Activated naive CD8-positive, alpha-beta T cell treated with anti-CD3 and anti-CD28 coated beads, Interleukin-2, amount 50 U/mL, for 24 hours (primary cell): ENCODE results near the gene KCND2.

ENCODE experiments used
- ATAC-seq: fragments of 150-1000 bp; cut with Tn5 transposase; one replicate; pipeline ENCODE4 v1.10.0; 2021
- DNase-seq: peaks from one replicate; pipeline ENCODE4 v3.0.0; 2021
- H3K27ac Mint-ChIP-seq: one replicate; pipeline ENCODE4 v1.8.0; 2021; ENCODE audit warnings: mild to moderate bottlenecking, mixed read lengths
- H3K27me3 Mint-ChIP-seq: one replicate; pipeline ENCODE4 v1.8.0; 2021; ENCODE audit warnings: mixed read lengths
- H3K36me3 Mint-ChIP-seq: one replicate; pipeline ENCODE4 v1.8.0; 2021; ENCODE audit warnings: low read depth, mixed read lengths
- H3K4me1 Mint-ChIP-seq: one replicate; pipeline ENCODE4 v1.8.0; 2021; ENCODE audit warnings: mixed read lengths
- H3K4me3 Mint-ChIP-seq: one replicate; pipeline ENCODE4 v1.8.0; 2021; ENCODE audit warnings: mild to moderate bottlenecking, moderate library complexity, mixed read lengths
- H3K9me3 Mint-ChIP-seq: one replicate; pipeline ENCODE4 v1.8.0; 2021; ENCODE audit warnings: mixed read lengths

The KCND2 gene

GRCh38 chr7:120587243-120587642, 314.3 kb downstream of the KCND2 start:
- Mint-ChIP-seq H3K4me1 (no peaks in the 10 kb centered on the region), H3K27me3 (no peaks in the 10 kb centered on the region), H3K9me3 (peaks cover 4% of the 10 kb centered on the region), H3K36me3 (no peaks in the 10 kb centered on the region), H3K27ac (no peak overlapping the region), H3K4me3 (no peak overlapping the region)
- no peak for ATAC-seq
- DNase-seq = no peak

GRCh38 chr7:120588416-120588815, 315.4 kb downstream of the KCND2 start:
- Mint-ChIP-seq H3K4me1 (no peaks in the 10 kb centered on the region), H3K9me3 (peaks cover 4% of the 10 kb centered on the region), H3K27ac (no peak overlapping the region), H3K4me3 (no peak overlapping the region), H3K36me3 (no peaks in the 10 kb centered on the region), H3K27me3 (no peaks in the 10 kb centered on the region)
- DNase-seq = no peak
- no peak for ATAC-seq

GRCh38 chr7:120588862-120589261, 315.9 kb downstream of the KCND2 start:
- DNase-seq (no peak), ATAC-seq (no peak)
- Mint-ChIP-seq H3K4me1 (no peaks in the 10 kb centered on the region), H3K9me3 (peaks cover under 1% of the 10 kb centered on the region), H3K27ac (no peak overlapping the region), H3K4me3 (no peak overlapping the region), H3K36me3 (no peaks in the 10 kb centered on the region), H3K27me3 (no peaks in the 10 kb centered on the region)

GRCh38 chr7:120600607-120601006, 327.6 kb downstream of the KCND2 start:
- no peaks in the 10 kb centered on the region for H3K36me3 Mint-ChIP-seq
- ATAC-seq (no peak), DNase-seq (no peak)
- no peak overlapping the region for H3K27ac Mint-ChIP-seq
- H3K27me3 Mint-ChIP-seq = no peaks in the 10 kb centered on the region
- H3K4me3 Mint-ChIP-seq = no peak overlapping the region
- no peaks in the 10 kb centered on the region for H3K4me1 Mint-ChIP-seq
- H3K9me3 Mint-ChIP-seq = no peaks in the 10 kb centered on the region

GRCh38 chr7:120603366-120603765, 330.4 kb downstream of the KCND2 start:
- Mint-ChIP-seq H3K4me3 (no peak overlapping the region), H3K27ac (no peak overlapping the region), H3K36me3 (no peaks in the 10 kb centered on the region), H3K9me3 (no peaks in the 10 kb centered on the region), H3K4me1 (no peaks in the 10 kb centered on the region), H3K27me3 (no peaks in the 10 kb centered on the region)
- DNase-seq = no peak
- ATAC-seq = no peak

- Mint-ChIP-seq H3K9me3 (no peaks in the 10 kb centered on the region), H3K27ac (no peak overlapping the region), H3K27me3 (no peaks in the 10 kb centered on the region), H3K4me1 (no peaks in the 10 kb centered on the region), H3K4me3 (no peak overlapping the region), H3K36me3 (no peaks in the 10 kb centered on the region)
- ATAC-seq (no peak), DNase-seq (no peak)
Measured at GRCh38 chr7:120609136-120609753, 336.3 kb downstream of the KCND2 start.

GRCh38 chr7:120611975-120612374, 339.0 kb downstream of the KCND2 start:
- Mint-ChIP-seq H3K4me3 (no peak overlapping the region), H3K27me3 (no peaks in the 10 kb centered on the region), H3K9me3 (no peaks in the 10 kb centered on the region), H3K36me3 (no peaks in the 10 kb centered on the region), H3K4me1 (no peaks in the 10 kb centered on the region), H3K27ac (no peak overlapping the region)
- ATAC-seq (no peak), DNase-seq (no peak)

GRCh38 chr7:120615703-120616102, 342.7 kb downstream of the KCND2 start:
- no peak overlapping the region for H3K27ac Mint-ChIP-seq
- DNase-seq = no peak
- no peaks in the 10 kb centered on the region for H3K36me3 Mint-ChIP-seq
- no peaks in the 10 kb centered on the region for H3K27me3 Mint-ChIP-seq
- H3K9me3 Mint-ChIP-seq = no peaks in the 10 kb centered on the region
- no peak overlapping the region for H3K4me3 Mint-ChIP-seq
- H3K4me1 Mint-ChIP-seq = no peaks in the 10 kb centered on the region
- no peak for ATAC-seq

GRCh38 chr7:120617275-120617674, 344.3 kb downstream of the KCND2 start:
- H3K27me3 Mint-ChIP-seq = no peaks in the 10 kb centered on the region
- DNase-seq = no peak
- no peak overlapping the region for H3K27ac Mint-ChIP-seq
- H3K36me3 Mint-ChIP-seq = no peaks in the 10 kb centered on the region
- H3K4me1 Mint-ChIP-seq = no peaks in the 10 kb centered on the region
- ATAC-seq = no peak
- no peak overlapping the region for H3K4me3 Mint-ChIP-seq
- no peaks in the 10 kb centered on the region for H3K9me3 Mint-ChIP-seq

- H3K27ac Mint-ChIP-seq = no peak overlapping the region
- no peaks in the 10 kb centered on the region for H3K27me3 Mint-ChIP-seq
- no peaks in the 10 kb centered on the region for H3K4me1 Mint-ChIP-seq
- ATAC-seq = no peak
- no peak for DNase-seq
- no peak overlapping the region for H3K4me3 Mint-ChIP-seq
- H3K9me3 Mint-ChIP-seq = no peaks in the 10 kb centered on the region
- H3K36me3 Mint-ChIP-seq = no peaks in the 10 kb centered on the region
Measured at GRCh38 chr7:120628251-120628650, 355.3 kb downstream of the KCND2 start.

- ATAC-seq = no peak
- H3K4me1 Mint-ChIP-seq = no peaks in the 10 kb centered on the region
- no peak overlapping the region for H3K4me3 Mint-ChIP-seq
- H3K27me3 Mint-ChIP-seq = no peaks in the 10 kb centered on the region
- no peak overlapping the region for H3K27ac Mint-ChIP-seq
- no peaks in the 10 kb centered on the region for H3K36me3 Mint-ChIP-seq
- peaks cover 6% of the 10 kb centered on the region for H3K9me3 Mint-ChIP-seq
- no peak for DNase-seq
Measured at GRCh38 chr7:120639884-120640283, 366.9 kb downstream of the KCND2 start.

- no peaks in the 10 kb centered on the region for H3K36me3 Mint-ChIP-seq
- ATAC-seq = no peak
- no peak overlapping the region for H3K4me3 Mint-ChIP-seq
- H3K4me1 Mint-ChIP-seq = no peaks in the 10 kb centered on the region
- no peak for DNase-seq
- no peak overlapping the region for H3K27ac Mint-ChIP-seq
- peaks cover 4% of the 10 kb centered on the region for H3K9me3 Mint-ChIP-seq
- H3K27me3 Mint-ChIP-seq = no peaks in the 10 kb centered on the region
Measured at GRCh38 chr7:120645966-120646365, 373.0 kb downstream of the KCND2 start.

GRCh38 chr7:120654241-120654640, 381.3 kb downstream of the KCND2 start:
- no peak overlapping the region for H3K27ac Mint-ChIP-seq
- ATAC-seq (no peak), DNase-seq (no peak)
- no peaks in the 10 kb centered on the region for H3K9me3 Mint-ChIP-seq
- no peak overlapping the region for H3K4me3 Mint-ChIP-seq
- no peaks in the 10 kb centered on the region for H3K36me3 Mint-ChIP-seq
- H3K27me3 Mint-ChIP-seq = no peaks in the 10 kb centered on the region
- no peaks in the 10 kb centered on the region for H3K4me1 Mint-ChIP-seq

- H3K4me3 Mint-ChIP-seq = no peak overlapping the region
- DNase-seq (no peak), ATAC-seq (no peak)
- H3K9me3 Mint-ChIP-seq = no peaks in the 10 kb centered on the region
- H3K27me3 Mint-ChIP-seq = no peaks in the 10 kb centered on the region
- no peaks in the 10 kb centered on the region for H3K4me1 Mint-ChIP-seq
- H3K36me3 Mint-ChIP-seq = no peaks in the 10 kb centered on the region
- H3K27ac Mint-ChIP-seq = no peak overlapping the region
Measured at GRCh38 chr7:120658516-120658915, 385.5 kb downstream of the KCND2 start.

- Mint-ChIP-seq H3K9me3 (no peaks in the 10 kb centered on the region), H3K4me3 (no peak overlapping the region), H3K36me3 (no peaks in the 10 kb centered on the region), H3K27me3 (no peaks in the 10 kb centered on the region), H3K27ac (no peak overlapping the region), H3K4me1 (no peaks in the 10 kb centered on the region)
- DNase-seq (no peak), ATAC-seq (no peak)
Measured at GRCh38 chr7:120662291-120662690, 389.3 kb downstream of the KCND2 start.

- H3K4me1 Mint-ChIP-seq = no peaks in the 10 kb centered on the region
- no peak overlapping the region for H3K27ac Mint-ChIP-seq
- H3K27me3 Mint-ChIP-seq = no peaks in the 10 kb centered on the region
- H3K36me3 Mint-ChIP-seq = no peaks in the 10 kb centered on the region
- no peak for ATAC-seq
- no peaks in the 10 kb centered on the region for H3K9me3 Mint-ChIP-seq
- DNase-seq = no peak
- no peak overlapping the region for H3K4me3 Mint-ChIP-seq
Measured at GRCh38 chr7:120665068-120665467, 392.1 kb downstream of the KCND2 start.
